CD8-positive, alpha-beta memory T cell (primary cell): ENCODE data around the gene SSH2. TPM values are rescaled to one million over a fixed set of nuclear protein-coding genes. Genes with fewer than 3 reads are reported as not detected.

ENCODE experiments used
- CTCF ChIA-PET: fragments of 350-600 bp; sonication (Branson Sonifier 250); formaldehyde crosslinking; loops from one replicate; lab custom pipeline; 2021; ENCODE audit warnings: antibody characterized with exemption; lab: Charles Lee
- POLR2A ChIA-PET: fragments of 350-600 bp; sonication (Branson Sonifier 250); formaldehyde crosslinking; loops from one replicate; lab custom pipeline; 2021; ENCODE audit warnings: antibody characterized with exemption; lab: Charles Lee
- DNase-seq, 5 donors: peaks; one replicate each; pipeline versions ENCODE4 v3.0.0 to v3.0.0-alpha.2; 2020 to 2022; ENCODE audit warnings: mixed read lengths in 1 of 5
- H3K27ac ChIP-seq: one replicate; pipeline ENCODE4 v1.7.0; 2013; ENCODE audit warnings: low read depth, mild to moderate bottlenecking, low read length, moderate library complexity
- H3K27me3 ChIP-seq: 2 replicates; pipeline ENCODE4 v1.7.0; 2013; ENCODE audit warnings: low read length, mild to moderate bottlenecking; ENCODE audit not compliant: insufficient read depth, poor library complexity, severe bottlenecking
- H3K36me3 ChIP-seq: 2 replicates; pipeline ENCODE4 v1.7.0; 2013; ENCODE audit warnings: mild to moderate bottlenecking, low read length, moderate library complexity; ENCODE audit not compliant: insufficient read depth
- H3K4me1 ChIP-seq: 2 replicates; pipeline ENCODE4 v1.7.0; 2013; ENCODE audit warnings: mild to moderate bottlenecking, low read length, moderate library complexity; ENCODE audit not compliant: insufficient read depth
- H3K4me3 ChIP-seq: 2 replicates; pipeline ENCODE4 v1.7.0; 2013; ENCODE audit warnings: mild to moderate bottlenecking, low read length
- H3K9me3 ChIP-seq: 2 replicates; pipeline ENCODE4 v1.7.0; 2013; ENCODE audit warnings: mild to moderate bottlenecking, low read length
- H3K27ac Mint-ChIP-seq, 8 donors: one replicate each; pipeline ENCODE4 v1.8.0; 2020 to 2021; ENCODE audit warnings: mixed read lengths in 8 of 8, mild to moderate bottlenecking in 6 of 8, inconsistent platforms in 3 of 8, moderate library complexity in 3 of 8
- H3K27me3 Mint-ChIP-seq, 2 donors: one replicate each; pipeline ENCODE4 v1.8.0; 2020 to 2021; ENCODE audit warnings: mixed read lengths in 2 of 2, mild to moderate bottlenecking in 1 of 2, moderate library complexity in 1 of 2
- H3K36me3 Mint-ChIP-seq, 3 donors: one replicate each; pipeline ENCODE4 v1.8.0; 2020 to 2021; ENCODE audit warnings: mixed read lengths in 3 of 3, inconsistent platforms in 1 of 3, mild to moderate bottlenecking in 1 of 3
- H3K4me1 Mint-ChIP-seq, 3 donors: one replicate each; pipeline ENCODE4 v1.8.0; 2020 to 2021; ENCODE audit warnings: mixed read lengths in 3 of 3, inconsistent platforms in 1 of 3, mild to moderate bottlenecking in 1 of 3
- H3K4me3 Mint-ChIP-seq, 7 donors: one replicate each; pipeline ENCODE4 v1.8.0; 2020 to 2021; ENCODE audit warnings: mixed read lengths in 7 of 7, mild to moderate bottlenecking in 6 of 7, moderate library complexity in 4 of 7, inconsistent platforms in 2 of 7
- H3K9me3 Mint-ChIP-seq, 5 donors: one replicate each; pipeline ENCODE4 v1.8.0; 2020 to 2022; ENCODE audit warnings: mixed read lengths in 5 of 5, mild to moderate bottlenecking in 3 of 5, moderate library complexity in 2 of 5, inconsistent platforms in 1 of 5
- polyA plus RNA-seq: library from polyadenylated mRNA; unstranded; fragments of 300-500 nt; fragmentation: Illumina TruSeq; gene quantifications from one replicate; pipeline ENCODE4 v1.2.3, GENCODE V29; 2021
- total RNA-seq, 2 experiments: library from RNA; stranded (reverse); gene quantifications; one replicate each; pipeline ENCODE4 v1.2.3, GENCODE V29; 2021

SSH2 gene
- total and polyA plus RNA-seq, 3 experiments from 2014 or later = 28.1 to 35.9 (median 32.1) TPM

DNA sequence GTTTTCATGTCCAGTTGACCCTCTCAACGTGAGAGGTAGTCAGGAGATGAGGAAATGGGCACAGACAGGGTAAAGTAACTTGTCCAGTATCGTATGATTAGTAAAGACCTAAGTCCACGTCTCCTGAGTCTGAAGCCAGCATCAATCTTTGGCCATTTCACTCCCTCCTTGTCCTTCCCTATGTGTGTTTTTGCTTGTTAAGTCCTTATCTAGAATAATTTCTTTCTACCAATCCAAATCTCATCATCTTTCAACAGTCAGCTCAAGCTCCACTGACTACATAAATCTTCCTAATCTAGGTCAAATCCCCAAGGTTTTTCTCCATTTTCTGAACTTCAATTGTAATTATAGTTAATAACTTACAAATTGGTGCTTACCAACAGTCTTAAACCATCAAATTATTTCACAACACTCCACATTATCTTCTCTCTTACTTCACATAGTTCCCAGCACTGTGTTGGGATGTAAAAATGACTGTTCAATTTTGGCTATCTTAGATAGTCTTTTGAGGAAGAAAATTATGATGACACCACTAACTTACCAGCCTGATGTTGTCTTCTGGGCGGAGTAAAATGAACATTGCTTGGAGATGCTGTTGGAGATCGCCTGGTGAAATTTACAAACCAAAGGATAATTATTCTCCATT is 235.0 kb downstream of the SSH2 start:
- peaks cover 29% of the 10 kb centered on the region for H3K36me3 ChIP-seq
- no peaks in the 10 kb centered on the region for H3K9me3 ChIP-seq
- H3K27ac Mint-ChIP-seq = peak overlapping the region in 5 of 8 donors; percentile 7 to 83 (median 42)
- ChIA-PET CTCF (interaction anchor here (0.6 kb wide), 1 partner anchor 30 kb away, joined by 4 read pairs; no protein-coding TSS in a partner anchor), POLR2A (no interaction called here)
- H3K4me1 ChIP-seq = peaks cover 16% of the 10 kb centered on the region
- H3K36me3 Mint-ChIP-seq = peaks cover 0 to 65% (median 9%) of the 10 kb centered on the region in 3 donors
- no peak overlapping the region for H3K4me3 Mint-ChIP-seq
- no peaks in the 10 kb centered on the region for H3K27me3 ChIP-seq
- DNase-seq = no peak
- no peak overlapping the region for H3K27ac ChIP-seq
- H3K4me1 Mint-ChIP-seq = peaks cover 22 to 55% (median 52%) of the 10 kb centered on the region in 3 donors
- no peak overlapping the region for H3K4me3 ChIP-seq
- no peaks in the 10 kb centered on the region for H3K9me3 Mint-ChIP-seq
- no peaks in the 10 kb centered on the region for H3K27me3 Mint-ChIP-seq

- DNase-seq = no peak
- no peak overlapping the region for H3K4me3 ChIP-seq
- H3K9me3 ChIP-seq = no peaks in the 10 kb centered on the region
- peaks cover 0 to 61% (median 7%) of the 10 kb centered on the region in 3 donors for H3K36me3 Mint-ChIP-seq
- no peak overlapping the region for H3K4me3 Mint-ChIP-seq
- peak overlapping the region in 5 of 8 donors; percentile 42 to 85 (median 61) for H3K27ac Mint-ChIP-seq
- H3K27ac ChIP-seq = no peak overlapping the region
- H3K9me3 Mint-ChIP-seq = no peaks in the 10 kb centered on the region
- no peaks in the 10 kb centered on the region for H3K27me3 ChIP-seq
- POLR2A ChIA-PET = interaction anchor here (0.6 to 0.9 kb wide), 3 partner anchors 11 to 31 kb away, joined by 3 read pairs; no protein-coding TSS in a partner anchor
- H3K4me1 Mint-ChIP-seq = peaks cover 16 to 42% (median 41%) of the 10 kb centered on the region in 3 donors
- H3K4me1 ChIP-seq = peaks cover 9% of the 10 kb centered on the region
- peaks cover 22% of the 10 kb centered on the region for H3K36me3 ChIP-seq
- H3K27me3 Mint-ChIP-seq = no peaks in the 10 kb centered on the region
- CTCF ChIA-PET = no interaction called here
These were observed 236.3 kb downstream of the SSH2 start for GRCh38 chr17:29693751-29694150.

- Mint-ChIP-seq H3K27ac (peak overlapping the region in 3 of 8 donors; percentile 33 to 78 (median 54)), H3K4me1 (peaks cover 11 to 32% (median 24%) of the 10 kb centered on the region in 3 donors)
These were observed 242.4 kb downstream of the SSH2 start for GRCh38 chr17:29687596-29687995.

GRCh38 chr17:29686993-29687590 is 242.9 kb downstream of the SSH2 start:
- Histone ChIP-seq H3K4me1 (peaks cover 21% of the 10 kb centered on the region), H3K36me3 (peaks cover 14% of the 10 kb centered on the region), H3K27ac (no peak overlapping the region), H3K9me3 (no peaks in the 10 kb centered on the region), H3K27me3 (no peaks in the 10 kb centered on the region), H3K4me3 (no peak overlapping the region)
- DNase-seq = no peak
- H3K27me3 Mint-ChIP-seq = no peaks in the 10 kb centered on the region
- H3K4me3 Mint-ChIP-seq = no peak overlapping the region
- ChIA-PET POLR2A (no interaction called here), CTCF (no interaction called here)
- H3K27ac Mint-ChIP-seq = peak overlapping the region in 3 of 8 donors; percentile 33 to 78 (median 54)
- H3K9me3 Mint-ChIP-seq = no peaks in the 10 kb centered on the region
- peaks cover 16 to 37% (median 26%) of the 10 kb centered on the region in 3 donors for H3K4me1 Mint-ChIP-seq
- H3K36me3 Mint-ChIP-seq = peaks cover 0 to 56% (median 9%) of the 10 kb centered on the region in 3 donors

More at GRCh38 chr17:29687596-29687995, 242.4 kb downstream of the SSH2 start:
- no peak for DNase-seq
- Histone ChIP-seq H3K27ac (no peak overlapping the region), H3K27me3 (no peaks in the 10 kb centered on the region), H3K36me3 (peaks cover 12% of the 10 kb centered on the region), H3K9me3 (no peaks in the 10 kb centered on the region), H3K4me1 (peaks cover 16% of the 10 kb centered on the region), H3K4me3 (no peak overlapping the region)
- Mint-ChIP-seq H3K27me3 (no peaks in the 10 kb centered on the region), H3K36me3 (peaks cover 0 to 54% (median 8%) of the 10 kb centered on the region in 3 donors), H3K9me3 (no peaks in the 10 kb centered on the region), H3K4me3 (no peak overlapping the region)
- ChIA-PET CTCF (no interaction called here), POLR2A (no interaction called here)

- ChIA-PET POLR2A (interaction anchor here (0.6 to 1.2 kb wide), 3 partner anchors 40 to 1898 kb away, joined by 3 to 7 read pairs (median 4); no protein-coding TSS in a partner anchor), CTCF (interaction anchor here (0.9 to 1.1 kb wide), 2 partner anchors 67 to 77 kb away, joined by 3 read pairs; no protein-coding TSS in a partner anchor)
- Histone ChIP-seq H3K27me3 (no peaks in the 10 kb centered on the region), H3K9me3 (no peaks in the 10 kb centered on the region), H3K27ac (no peak overlapping the region), H3K4me3 (no peak overlapping the region), H3K4me1 (peaks cover 17% of the 10 kb centered on the region), H3K36me3 (peaks cover 14% of the 10 kb centered on the region)
- no peaks in the 10 kb centered on the region for H3K27me3 Mint-ChIP-seq
- peak overlapping the region in 2 of 8 donors; percentile 1 to 52 for H3K27ac Mint-ChIP-seq
- H3K36me3 Mint-ChIP-seq = peaks cover 0 to 60% (median 12%) of the 10 kb centered on the region in 3 donors
- H3K4me1 Mint-ChIP-seq = peaks cover 14 to 28% (median 24%) of the 10 kb centered on the region in 3 donors
- H3K9me3 Mint-ChIP-seq = no peaks in the 10 kb centered on the region
- H3K4me3 Mint-ChIP-seq = no peak overlapping the region
- DNase-seq = no peak
These were observed 246.5 kb downstream of the SSH2 start for GRCh38 chr17:29683481-29683880.

- peaks cover 0 to 58% (median 12%) of the 10 kb centered on the region in 3 donors for H3K36me3 Mint-ChIP-seq
- Histone ChIP-seq H3K9me3 (no peaks in the 10 kb centered on the region), H3K4me3 (no peak overlapping the region), H3K4me1 (peaks cover 17% of the 10 kb centered on the region), H3K36me3 (peaks cover 14% of the 10 kb centered on the region), H3K27me3 (no peaks in the 10 kb centered on the region), H3K27ac (no peak overlapping the region)
- H3K4me1 Mint-ChIP-seq = peaks cover 14 to 28% (median 26%) of the 10 kb centered on the region in 3 donors
- no peaks in the 10 kb centered on the region for H3K27me3 Mint-ChIP-seq
- POLR2A ChIA-PET = interaction anchor here (1.2 kb wide), 1 partner anchor 40 kb away, joined by 3 read pairs; no protein-coding TSS in a partner anchor
- H3K4me3 Mint-ChIP-seq = no peak overlapping the region
- H3K9me3 Mint-ChIP-seq = no peaks in the 10 kb centered on the region
- CTCF ChIA-PET = interaction anchor here (0.9 to 3.0 kb wide), 3 partner anchors 66 to 77 kb away, joined by 3 to 18 read pairs (median 3); no protein-coding TSS in a partner anchor
- peak overlapping the region in 6 of 8 donors; percentile 1 to 88 (median 56) for H3K27ac Mint-ChIP-seq
- no peak for DNase-seq
These were observed 247.0 kb downstream of the SSH2 start for GRCh38 chr17:29682987-29683386.

DNA sequence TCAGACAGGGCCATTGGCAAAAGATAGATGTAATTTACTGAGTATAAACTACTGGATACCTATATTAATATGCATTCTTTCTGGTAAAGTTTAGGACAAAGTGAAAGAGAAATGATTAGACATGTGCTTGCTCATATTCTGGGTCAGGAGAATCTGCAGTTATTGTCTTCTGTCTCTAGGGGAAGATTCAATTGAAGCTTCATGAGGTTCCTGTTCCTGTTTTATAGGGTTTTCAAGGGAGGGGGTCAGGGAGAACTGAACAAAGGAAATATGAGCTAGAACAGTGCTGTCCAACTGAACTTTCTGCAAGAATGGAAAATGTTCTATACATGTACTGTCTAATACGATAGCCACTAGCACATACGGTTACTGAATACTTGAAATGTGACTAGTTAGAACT is 248.0 kb downstream of the SSH2 start:
- Mint-ChIP-seq H3K9me3 (no peaks in the 10 kb centered on the region), H3K36me3 (peaks cover 2 to 58% (median 10%) of the 10 kb centered on the region in 3 donors), H3K4me1 (peaks cover 17 to 32% (median 27%) of the 10 kb centered on the region in 3 donors), H3K4me3 (no peak overlapping the region), H3K27me3 (no peaks in the 10 kb centered on the region), H3K27ac (peak overlapping the region; percentile 2 to 69 (median 49))
- no peak overlapping the region for H3K4me3 ChIP-seq
- ChIA-PET CTCF (interaction anchor here (1.5 to 3.0 kb wide), 2 partner anchors 65 to 97 kb away, joined by 5 to 18 read pairs; no protein-coding TSS in a partner anchor), POLR2A (interaction anchor here (0.6 to 1.2 kb wide), 2 partner anchors 25 to 41 kb away, joined by 3 read pairs; no protein-coding TSS in a partner anchor)
- no peaks in the 10 kb centered on the region for H3K27me3 ChIP-seq
- H3K9me3 ChIP-seq = no peaks in the 10 kb centered on the region
- DNase-seq = no peak
- peak overlapping the region; percentile 21 for H3K27ac ChIP-seq
- H3K36me3 ChIP-seq = peaks cover 14% of the 10 kb centered on the region
- peaks cover 17% of the 10 kb centered on the region for H3K4me1 ChIP-seq
